IgD-negative memory B cell (primary cell): Measurements from ENCODE around the gene SWAP70. TPM values are rescaled to one million over a fixed set of nuclear protein-coding genes. Genes with fewer than 3 reads are reported as not detected.
A peak's percentile ranks its signal among the peaks of the same experiment; 100 is the strongest.

Experiments used
- H3K27ac Mint-ChIP-seq, 3 donors: one replicate each; pipeline ENCODE4 v1.8.0; 2020 to 2022; ENCODE audit warnings: mild to moderate bottlenecking in 3 of 3, mixed read lengths in 3 of 3, moderate library complexity in 1 of 3
- H3K27me3 Mint-ChIP-seq: one replicate; pipeline ENCODE4 v1.8.0; 2021; ENCODE audit warnings: mixed read lengths
- H3K36me3 Mint-ChIP-seq: one replicate; pipeline ENCODE4 v1.8.0; 2020; ENCODE audit warnings: mild to moderate bottlenecking, mixed read lengths
- H3K4me1 Mint-ChIP-seq, 3 donors: one replicate each; pipeline ENCODE4 v1.8.0; 2020 to 2022; ENCODE audit warnings: mixed read lengths in 3 of 3, mild to moderate bottlenecking in 1 of 3
- H3K4me3 Mint-ChIP-seq, 4 donors: one replicate each; pipeline ENCODE4 v1.8.0; 2020 to 2022; ENCODE audit warnings: mild to moderate bottlenecking in 4 of 4, mixed read lengths in 4 of 4, moderate library complexity in 3 of 4
- H3K9me3 Mint-ChIP-seq, 3 donors: one replicate each; pipeline ENCODE4 v1.8.0; 2020 to 2021; ENCODE audit warnings: mixed read lengths in 3 of 3, mild to moderate bottlenecking in 1 of 3
- polyA plus RNA-seq: library from polyadenylated mRNA; unstranded; fragments of 300-500 nt; fragmentation: Illumina TruSeq; gene quantifications from one replicate; pipeline ENCODE4 v1.2.3, GENCODE V29; 2021

SWAP70 gene
- polyA plus RNA-seq, 1 donor from 2014 or later: 298 TPM

DNA sequence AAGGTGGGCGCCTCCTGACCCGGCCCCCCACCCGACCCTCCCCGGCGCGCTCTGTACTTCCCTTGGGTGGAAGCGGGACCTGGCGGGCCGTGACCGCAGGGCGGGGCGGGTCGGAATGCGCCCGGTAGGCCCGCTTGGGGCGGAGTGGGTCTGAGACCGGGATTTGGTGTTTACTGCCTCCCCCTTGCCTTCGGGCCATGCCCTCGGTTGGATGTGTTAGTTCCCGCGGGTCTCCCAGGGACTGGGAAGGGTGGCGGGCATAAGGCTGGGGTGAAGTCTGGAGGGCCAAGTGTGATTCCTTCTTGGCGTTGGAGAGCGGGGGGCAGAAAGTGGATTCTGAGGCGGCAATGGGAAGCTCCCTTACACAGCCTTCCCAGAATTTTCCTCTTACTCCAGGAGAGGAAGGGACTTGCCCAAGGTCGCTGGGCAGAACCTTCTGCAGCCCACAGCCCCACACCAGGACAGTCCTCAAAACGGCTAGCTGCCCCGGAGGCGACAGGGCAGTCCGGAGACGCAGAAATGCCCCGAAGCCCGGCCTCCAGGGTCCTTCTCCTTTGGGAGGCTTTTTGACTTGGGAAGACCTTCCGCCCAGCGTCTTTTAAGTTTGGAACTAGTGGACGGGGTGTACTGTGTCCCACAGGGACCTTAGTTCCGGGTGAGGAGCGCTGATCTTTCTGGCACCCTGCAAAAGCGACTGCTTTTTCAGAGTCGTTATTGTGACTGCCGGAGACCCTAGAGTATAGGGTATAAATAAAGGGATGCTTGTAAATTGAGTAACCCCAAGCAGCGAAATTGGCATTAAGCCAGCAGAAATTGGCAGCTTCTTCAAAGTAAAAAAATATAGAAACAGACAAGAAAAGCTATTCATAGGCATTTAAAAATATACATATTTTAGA is 647 bp downstream of the SWAP70 start:
- Mint-ChIP-seq H3K4me3 (peak overlapping the region; percentile 89 to 98 (median 94)), H3K9me3 (peaks cover 0 to 2% (median 0%) of the 10 kb centered on the region in 3 donors), H3K4me1 (peaks cover 36 to 57% (median 46%) of the 10 kb centered on the region in 3 donors), H3K36me3 (peaks cover 6% of the 10 kb centered on the region), H3K27ac (peak overlapping the region; percentile 93 to 99 (median 98)), H3K27me3 (no peaks in the 10 kb centered on the region)

DNA sequence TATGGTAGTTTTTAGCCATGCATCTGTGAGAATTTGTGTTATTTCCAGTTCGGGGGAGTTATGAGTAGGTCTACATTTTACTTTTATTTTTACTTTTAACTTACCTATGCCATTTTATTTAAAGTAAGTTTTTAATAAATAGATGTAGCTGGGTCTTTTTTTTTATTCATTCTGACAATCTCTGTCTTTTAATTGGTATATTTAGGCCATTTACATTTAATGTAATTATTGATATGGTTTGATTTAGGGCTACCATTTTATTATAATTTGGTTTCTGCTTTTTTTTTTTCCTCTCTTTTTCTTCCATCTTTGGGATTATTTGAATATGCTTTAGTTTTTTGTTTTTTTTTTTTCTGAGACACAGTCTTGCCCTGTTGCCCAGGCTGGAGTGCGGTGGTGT is 1.9 kb downstream of the SWAP70 start:
- peak overlapping the region; percentile 93 to 99 (median 93) for H3K27ac Mint-ChIP-seq
- peaks cover 40 to 68% (median 52%) of the 10 kb centered on the region in 3 donors for H3K4me1 Mint-ChIP-seq
- H3K27me3 Mint-ChIP-seq: no peaks in the 10 kb centered on the region
- H3K9me3 Mint-ChIP-seq: peaks cover 0 to 2% (median 0%) of the 10 kb centered on the region in 3 donors
- peak overlapping the region; percentile 89 to 98 (median 94) for H3K4me3 Mint-ChIP-seq
- H3K36me3 Mint-ChIP-seq: peaks cover 8% of the 10 kb centered on the region

DNA sequence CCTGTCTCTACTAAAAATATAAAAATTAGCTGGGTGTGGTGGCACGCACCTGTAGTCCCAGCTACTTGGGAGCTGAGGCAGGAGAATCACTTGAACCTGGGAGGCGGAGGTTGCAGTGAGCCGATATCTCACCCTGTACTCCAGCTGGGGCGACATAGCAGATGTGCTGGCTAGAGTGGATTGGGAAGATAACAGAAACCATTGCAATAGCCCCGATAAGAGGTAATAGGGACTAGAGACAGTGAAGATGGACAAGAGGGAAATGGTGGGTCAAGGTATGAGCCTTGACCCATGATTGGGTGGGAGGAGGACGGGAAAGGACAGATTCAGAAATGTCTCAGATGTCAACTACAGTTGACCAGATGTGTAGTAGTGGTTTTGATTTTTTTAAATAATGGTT is 6.1 kb downstream of the SWAP70 start:
- Mint-ChIP-seq H3K36me3 (peaks cover 15% of the 10 kb centered on the region), H3K27ac (peak overlapping the region; percentile 84 to 98 (median 93)), H3K4me1 (peaks cover 42 to 61% (median 44%) of the 10 kb centered on the region in 3 donors), H3K9me3 (peaks cover 0 to 2% (median 0%) of the 10 kb centered on the region in 3 donors), H3K27me3 (no peaks in the 10 kb centered on the region), H3K4me3 (peak overlapping the region; percentile 89 to 98 (median 94))

DNA sequence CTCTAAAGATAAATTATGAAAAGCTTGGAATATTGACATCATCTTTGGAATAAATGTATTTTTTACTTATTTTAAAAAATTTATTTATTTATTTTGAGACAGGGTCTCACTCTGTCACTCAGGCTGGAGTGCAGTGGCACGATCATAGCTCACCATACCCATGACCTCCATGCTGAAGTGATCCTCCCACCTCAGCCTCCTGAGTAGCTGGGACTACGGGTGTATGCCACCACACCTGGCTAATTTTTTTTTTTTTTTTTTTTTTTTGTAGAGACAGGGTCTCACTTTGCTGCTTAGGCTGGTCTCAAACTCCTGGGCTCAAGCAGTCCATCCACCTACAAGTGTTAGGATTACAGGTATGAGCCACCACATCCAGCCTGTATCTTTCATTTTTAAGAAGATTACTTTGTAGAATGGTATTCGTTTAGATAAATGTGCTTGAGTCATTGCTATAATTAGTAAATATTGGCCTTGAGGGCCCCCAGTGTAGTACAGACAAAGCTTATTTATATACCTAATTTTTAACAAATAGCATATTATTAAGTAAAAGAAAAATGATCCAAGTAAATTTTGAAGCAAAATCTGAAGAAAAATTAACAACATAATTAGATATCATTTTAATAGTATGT is 8.5 kb downstream of the SWAP70 start:
- Mint-ChIP-seq H3K9me3 (no peaks in the 10 kb centered on the region), H3K27me3 (no peaks in the 10 kb centered on the region), H3K4me1 (peaks cover 49 to 52% (median 52%) of the 10 kb centered on the region in 3 donors), H3K36me3 (peaks cover 16% of the 10 kb centered on the region), H3K27ac (peak overlapping the region in 1 of 3 donors; percentile 72), H3K4me3 (peak overlapping the region in 1 of 4 donors; percentile 89)

DNA sequence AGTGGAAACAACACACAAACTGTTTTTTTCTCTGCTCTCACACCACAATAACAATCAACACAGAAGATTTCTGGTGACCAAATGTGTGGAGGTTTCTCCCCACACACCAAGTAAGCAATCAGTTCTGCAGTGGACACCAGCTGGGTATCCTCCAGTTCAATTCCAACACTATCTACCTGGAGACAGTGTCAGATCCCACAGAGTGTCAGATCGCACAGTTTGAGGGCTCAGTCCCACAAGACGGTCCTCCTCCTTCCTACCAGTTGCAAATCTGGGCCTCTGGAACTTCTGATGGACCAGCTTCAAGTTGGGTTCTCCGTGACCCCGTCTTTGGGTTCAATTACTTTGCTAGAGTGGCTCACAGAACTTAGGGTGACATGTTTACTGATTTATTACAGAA is 9.0 kb downstream of the SWAP70 start:
- Mint-ChIP-seq H3K4me3 (peak overlapping the region in 3 of 4 donors; percentile 89 to 94 (median 90)), H3K27ac (peak overlapping the region; percentile 72 to 96 (median 94)), H3K36me3 (peaks cover 16% of the 10 kb centered on the region), H3K4me1 (peaks cover 48 to 54% (median 51%) of the 10 kb centered on the region in 3 donors), H3K27me3 (no peaks in the 10 kb centered on the region), H3K9me3 (no peaks in the 10 kb centered on the region)

DNA sequence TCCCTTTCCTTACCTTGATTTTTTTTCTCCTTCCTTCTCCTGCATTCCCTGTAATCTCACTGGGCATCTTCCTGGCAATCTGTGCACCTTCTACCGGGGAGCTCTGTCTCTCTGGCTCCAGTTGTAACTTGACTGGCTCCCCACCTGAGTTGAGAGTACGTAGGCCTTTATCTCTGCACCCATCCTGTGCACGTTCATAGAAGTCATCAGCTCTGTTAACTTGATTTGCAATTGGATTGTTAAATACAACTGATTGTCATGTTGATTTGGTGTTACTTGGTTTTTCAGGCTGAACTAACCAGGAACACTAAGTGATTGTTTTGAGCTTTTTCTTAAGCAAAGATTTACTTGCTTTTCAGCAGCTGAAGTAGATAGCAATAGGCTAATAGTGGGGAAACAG is 11.8 kb downstream of the SWAP70 start:
- no peaks in the 10 kb centered on the region for H3K27me3 Mint-ChIP-seq
- H3K27ac Mint-ChIP-seq: peak overlapping the region in 2 of 3 donors; percentile 72 to 91
- no peaks in the 10 kb centered on the region for H3K9me3 Mint-ChIP-seq
- peaks cover 32 to 50% (median 43%) of the 10 kb centered on the region in 3 donors for H3K4me1 Mint-ChIP-seq
- peak overlapping the region; percentile 58 to 94 (median 78) for H3K4me3 Mint-ChIP-seq
- H3K36me3 Mint-ChIP-seq: peaks cover 18% of the 10 kb centered on the region

DNA sequence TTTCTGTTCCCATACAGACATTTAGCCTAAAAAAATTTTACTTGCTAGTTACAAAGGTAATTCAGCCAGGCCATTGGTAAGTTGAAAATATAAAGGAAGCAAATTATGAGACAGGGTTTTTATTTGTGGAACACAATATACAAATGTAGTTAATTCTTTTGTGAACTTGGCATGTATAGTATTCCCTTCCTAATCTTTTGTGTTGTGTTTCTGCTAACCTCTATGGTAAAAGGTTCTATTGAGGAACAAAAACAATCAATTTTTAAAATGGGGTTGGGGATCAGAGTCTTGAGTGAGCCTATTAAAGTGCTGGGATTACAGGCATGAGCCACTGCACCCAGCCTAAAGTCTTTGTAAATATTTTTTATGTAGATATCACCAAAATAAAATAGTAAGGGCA is 14.1 kb downstream of the SWAP70 start:
- H3K27me3 Mint-ChIP-seq: no peaks in the 10 kb centered on the region
- H3K27ac Mint-ChIP-seq: peak overlapping the region in 2 of 3 donors; percentile 65 to 68
- H3K4me3 Mint-ChIP-seq: peak overlapping the region in 2 of 4 donors; percentile 72 to 83
- peaks cover 33 to 52% (median 45%) of the 10 kb centered on the region in 3 donors for H3K4me1 Mint-ChIP-seq
- H3K36me3 Mint-ChIP-seq: peaks cover 18% of the 10 kb centered on the region
- no peaks in the 10 kb centered on the region for H3K9me3 Mint-ChIP-seq

DNA sequence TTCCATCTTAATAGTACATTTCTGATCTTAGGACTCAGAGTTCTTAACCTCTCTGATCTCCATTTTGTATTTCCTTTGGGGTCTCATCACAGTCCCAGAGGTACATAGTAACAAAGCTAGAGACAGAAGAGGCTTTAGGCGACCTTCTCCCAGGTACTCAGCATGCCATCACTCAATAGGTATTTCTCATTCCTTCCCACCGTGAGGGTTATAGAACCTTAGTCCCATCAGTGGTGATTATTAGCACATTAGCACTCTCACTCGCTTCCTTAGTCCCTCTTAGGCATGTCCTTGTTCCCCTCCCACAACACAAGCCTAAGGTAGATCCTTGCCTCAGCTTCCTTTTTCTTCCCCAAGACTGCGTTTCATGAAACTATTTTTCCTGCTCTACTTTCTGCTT is 14.7 kb downstream of the SWAP70 start:
- H3K4me3 Mint-ChIP-seq: peak overlapping the region; percentile 7 to 83 (median 44)
- peaks cover 33 to 52% (median 44%) of the 10 kb centered on the region in 3 donors for H3K4me1 Mint-ChIP-seq
- no peaks in the 10 kb centered on the region for H3K9me3 Mint-ChIP-seq
- peaks cover 13% of the 10 kb centered on the region for H3K36me3 Mint-ChIP-seq
- peak overlapping the region in 2 of 3 donors; percentile 65 to 68 for H3K27ac Mint-ChIP-seq
- no peaks in the 10 kb centered on the region for H3K27me3 Mint-ChIP-seq

DNA sequence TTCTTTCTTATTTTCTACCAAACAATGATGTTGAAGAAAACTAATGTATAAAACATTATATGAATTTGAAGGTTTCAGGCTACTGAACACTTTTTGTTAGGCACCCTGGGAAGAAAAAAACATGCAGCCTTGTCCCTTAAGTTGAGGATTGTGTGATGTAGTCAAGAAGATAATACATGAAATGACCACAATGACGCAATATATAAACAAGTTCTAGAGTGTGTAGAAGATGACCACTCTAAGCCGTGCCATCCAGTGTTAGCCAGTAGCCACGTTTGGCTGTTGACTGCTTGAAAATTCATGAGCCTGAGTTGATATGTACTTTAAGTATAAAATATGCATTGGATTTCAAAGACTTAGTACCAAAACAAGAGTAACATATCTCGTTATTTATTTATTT is 16.2 kb downstream of the SWAP70 start:
- no peaks in the 10 kb centered on the region for H3K9me3 Mint-ChIP-seq
- peak overlapping the region in 3 of 4 donors; percentile 13 to 82 (median 75) for H3K4me3 Mint-ChIP-seq
- no peaks in the 10 kb centered on the region for H3K27me3 Mint-ChIP-seq
- peaks cover 10% of the 10 kb centered on the region for H3K36me3 Mint-ChIP-seq
- H3K27ac Mint-ChIP-seq: peak overlapping the region in 2 of 3 donors; percentile 18 to 74
- peaks cover 36 to 52% (median 50%) of the 10 kb centered on the region in 3 donors for H3K4me1 Mint-ChIP-seq

DNA sequence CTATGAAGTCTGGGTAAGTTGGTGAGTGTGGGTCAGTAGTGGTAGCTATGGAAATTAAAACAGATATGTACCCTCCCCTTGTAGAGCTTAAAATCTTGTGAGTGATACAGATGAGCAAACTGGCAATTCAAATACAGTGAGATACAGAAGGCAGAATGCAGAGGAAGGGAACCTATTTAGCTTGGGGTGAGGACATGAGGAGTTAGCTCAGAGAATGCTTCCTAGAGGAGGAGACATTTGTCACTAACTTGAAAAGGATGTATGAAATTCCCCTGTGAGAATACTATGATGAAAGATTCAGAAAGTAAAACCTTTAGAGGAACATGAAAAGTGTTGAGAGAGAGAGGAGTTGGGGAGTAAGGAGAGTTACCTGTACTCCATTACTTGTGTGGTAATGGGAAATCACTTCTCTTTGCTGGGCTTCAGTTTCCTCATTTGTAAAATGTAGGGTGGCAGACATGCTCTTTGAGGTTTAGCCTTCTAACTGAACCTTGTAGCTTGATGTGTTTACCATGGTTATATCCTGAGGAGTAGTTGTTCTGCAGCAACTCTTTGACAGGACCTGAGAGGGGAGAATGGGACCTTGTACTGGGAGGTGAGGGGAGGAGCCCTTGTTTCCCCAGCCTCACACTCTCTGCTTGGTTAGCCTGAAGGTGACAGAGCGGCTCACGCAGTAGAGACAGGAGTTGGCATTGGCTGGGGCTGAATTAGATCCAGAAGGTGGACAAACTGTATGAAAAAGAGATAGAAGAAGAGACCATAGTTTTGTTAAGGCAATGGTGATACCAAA is 17.9 kb downstream of the SWAP70 start:
- Mint-ChIP-seq H3K9me3 (no peaks in the 10 kb centered on the region), H3K27me3 (no peaks in the 10 kb centered on the region), H3K27ac (no peak overlapping the region), H3K4me1 (peaks cover 33 to 48% (median 44%) of the 10 kb centered on the region in 3 donors), H3K36me3 (peaks cover 7% of the 10 kb centered on the region), H3K4me3 (no peak overlapping the region)

DNA sequence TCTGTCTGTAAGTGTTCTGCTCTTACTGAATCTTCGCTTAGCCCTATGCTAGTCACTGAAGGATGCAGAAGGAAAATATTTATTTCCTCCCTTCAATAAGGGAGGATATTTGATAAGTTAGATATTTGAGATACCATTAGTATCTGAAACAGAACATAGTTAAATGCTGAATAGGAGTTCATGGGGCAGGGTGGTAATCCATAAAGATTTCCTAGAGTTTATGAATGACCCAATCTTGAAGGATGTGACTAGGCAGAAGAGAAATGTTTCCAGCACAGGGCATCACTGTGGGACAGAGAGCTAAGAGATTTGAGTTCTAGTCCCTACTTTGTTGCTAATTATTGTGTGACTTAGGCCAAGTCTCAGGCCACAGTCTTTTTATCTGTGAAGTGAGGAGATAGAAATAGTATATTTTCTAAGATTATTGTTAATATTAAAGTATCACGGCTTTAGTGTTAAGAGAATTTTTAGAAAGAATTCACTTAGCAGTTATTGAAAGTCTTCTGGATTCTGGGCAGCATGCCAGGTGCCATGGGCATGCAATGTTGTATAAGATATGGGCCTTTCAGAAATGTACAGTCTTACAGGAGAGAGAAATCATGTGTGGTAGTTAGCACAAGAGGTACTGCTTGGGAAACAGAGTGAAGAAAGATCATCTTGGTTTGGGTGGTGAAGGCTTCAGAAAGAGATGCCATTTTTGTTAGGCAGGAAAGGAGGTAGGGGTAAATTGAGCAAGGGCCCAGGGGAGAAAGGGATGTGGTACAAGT is 24.0 kb downstream of the SWAP70 start:
- no peaks in the 10 kb centered on the region for H3K36me3 Mint-ChIP-seq
- no peak overlapping the region for H3K4me3 Mint-ChIP-seq
- no peaks in the 10 kb centered on the region for H3K9me3 Mint-ChIP-seq
- H3K27ac Mint-ChIP-seq: no peak overlapping the region
- H3K4me1 Mint-ChIP-seq: peaks cover 40 to 44% (median 41%) of the 10 kb centered on the region in 3 donors
- H3K27me3 Mint-ChIP-seq: no peaks in the 10 kb centered on the region

DNA sequence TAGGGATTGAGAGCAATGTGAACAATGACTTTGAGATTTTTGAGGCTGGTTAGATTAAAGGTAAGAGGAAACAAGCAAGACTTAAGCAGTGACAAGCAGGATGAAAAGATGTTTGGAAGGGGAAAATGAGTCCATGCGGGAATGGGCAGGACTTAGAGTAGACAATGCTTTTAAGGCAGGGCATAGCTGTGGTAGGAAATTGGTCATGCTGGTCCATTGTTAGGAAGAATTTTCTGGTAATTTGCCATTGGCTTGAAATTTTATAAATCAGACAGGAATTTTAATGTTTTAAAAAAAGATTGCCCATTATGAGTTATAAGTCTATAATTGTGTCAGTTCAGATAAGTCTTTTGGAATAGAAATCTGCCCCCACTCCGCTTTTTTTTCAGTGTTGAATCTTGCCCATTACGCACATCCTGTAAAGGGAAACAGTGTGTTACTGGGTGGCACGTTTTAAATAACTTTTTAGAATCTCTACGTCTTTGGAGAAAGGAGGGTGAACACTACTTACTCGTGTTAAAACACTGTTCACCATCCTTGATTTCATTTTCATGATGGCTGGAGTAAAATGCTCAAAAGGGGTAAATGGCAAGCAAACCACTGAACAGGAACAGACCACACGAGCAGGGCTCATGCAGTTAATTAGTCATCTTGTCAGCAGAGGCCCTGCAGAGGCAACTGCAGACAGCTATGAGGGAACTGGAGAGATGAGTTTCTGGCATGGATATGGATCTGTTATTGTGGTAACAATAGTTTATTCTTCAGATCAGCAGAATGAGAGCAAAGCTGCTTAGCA is 25.0 kb downstream of the SWAP70 start:
- Mint-ChIP-seq H3K27me3 (no peaks in the 10 kb centered on the region), H3K9me3 (no peaks in the 10 kb centered on the region), H3K27ac (no peak overlapping the region), H3K4me3 (no peak overlapping the region), H3K36me3 (no peaks in the 10 kb centered on the region), H3K4me1 (peaks cover 37 to 45% (median 38%) of the 10 kb centered on the region in 3 donors)

DNA sequence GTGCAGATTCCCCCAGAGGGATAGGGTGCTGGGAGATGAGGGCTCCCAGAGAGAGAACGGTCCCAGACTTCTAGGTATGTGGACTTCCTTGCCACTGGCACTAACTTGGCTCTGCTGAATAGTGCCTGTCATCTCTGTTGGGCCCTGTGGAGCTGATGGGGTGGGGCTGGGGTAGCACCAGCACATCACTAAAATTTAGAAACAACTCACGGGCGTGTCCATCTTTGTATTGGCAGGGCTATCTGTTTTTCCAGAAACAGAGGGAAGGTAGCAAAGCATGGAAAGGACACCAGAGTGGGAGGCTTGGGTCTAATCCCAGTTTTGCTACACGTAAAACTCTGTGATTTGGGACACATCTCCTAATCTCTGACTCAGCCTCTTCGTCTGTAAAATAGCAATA is 25.8 kb downstream of the SWAP70 start:
- Mint-ChIP-seq H3K4me1 (peaks cover 38 to 46% (median 39%) of the 10 kb centered on the region in 3 donors), H3K4me3 (no peak overlapping the region), H3K27me3 (no peaks in the 10 kb centered on the region), H3K36me3 (peaks cover 4% of the 10 kb centered on the region), H3K27ac (no peak overlapping the region), H3K9me3 (no peaks in the 10 kb centered on the region)
